GM21717 (cell line): ENCODE measurements around the gene PPP1R10.

Experiments used
- ATAC-seq: cut with Tn5 transposase; IDR thresholded peaks from one replicate; pipeline ENCODE4 v1.9.1; 2021; ENCODE audit warnings: mild to moderate bottlenecking, moderate library complexity; ENCODE audit not compliant: unreplicated experiment

Gene PPP1R10

DNA sequence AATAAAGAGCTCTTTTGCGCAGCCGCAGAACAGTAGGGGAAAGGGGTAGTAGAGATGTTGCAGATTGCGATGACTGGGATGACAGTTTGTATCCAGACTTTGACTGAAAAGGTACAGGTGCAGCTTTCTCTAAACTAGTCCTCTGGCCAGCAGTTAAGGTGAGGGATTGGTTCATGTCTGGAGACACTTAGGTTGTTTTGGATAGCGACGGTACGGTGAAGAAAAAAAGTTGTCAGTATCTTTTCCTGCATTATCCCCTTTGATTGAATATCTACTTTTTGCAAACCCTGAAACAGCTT lies 59.4 kb downstream of the PPP1R10 start:
- ATAC-seq = no peak

- ATAC-seq = peak; percentile 47
These were observed 59.9 kb downstream of the PPP1R10 start, which contains the start of gene PRR3 for GRCh38 chr6:30556906-30557682. Gene PRR3 (plus strand): TSS chr6:30557295. CDS start chr6:30557345, 50 bp downstream.

- ATAC-seq = peak; percentile 70
These were observed 60.8 kb downstream of the PPP1R10 start, which contains the start of gene GNL1 for GRCh38 chr6:30556066-30556905. Gene GNL1 (minus strand): TSS chr6:30556489. CDS start chr6:30556203, 286 bp downstream.

DNA sequence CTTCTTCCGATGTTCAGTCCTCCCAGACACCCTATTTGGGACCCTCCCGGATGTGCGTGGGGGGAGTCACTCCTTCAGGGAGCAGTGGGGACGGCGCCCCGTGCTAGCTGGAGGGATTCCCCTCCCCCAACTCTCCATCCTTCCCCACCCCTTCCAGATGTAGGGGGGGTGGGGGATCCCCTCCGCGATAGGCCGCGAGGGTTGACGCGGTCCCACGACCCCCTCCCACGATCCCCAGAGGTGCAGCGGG lies 61.3 kb downstream of the PPP1R10 start:
- peak; percentile 5 for ATAC-seq

GRCh38 chr6:30554962-30555815 lies 61.9 kb downstream of the PPP1R10 start:
- ATAC-seq = no peak

DNA sequence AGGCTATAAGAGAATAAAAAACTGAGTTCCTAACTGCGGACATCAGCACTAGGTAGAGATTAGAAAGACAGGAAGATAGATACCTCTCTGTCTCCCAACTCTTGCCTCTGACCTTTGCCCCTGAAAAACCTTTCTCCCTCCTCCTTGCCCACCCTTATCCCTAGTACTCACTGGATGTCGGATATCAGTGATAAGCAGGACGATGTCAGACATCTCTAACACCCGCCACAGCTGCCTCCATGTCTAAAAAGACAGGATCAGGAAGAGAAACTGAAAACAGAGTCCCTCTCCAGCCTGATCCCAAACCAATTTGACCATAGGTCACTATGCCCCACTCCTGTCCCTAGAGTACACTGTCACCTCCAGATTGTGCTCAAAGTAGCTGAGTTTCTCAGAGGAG lies 62.6 kb downstream of the PPP1R10 start:
- ATAC-seq = no peak
